GM23338 (cell line): ENCODE measurements around the gene NCS1. TPM values are rescaled to one million over a fixed set of nuclear protein-coding genes. Genes with fewer than 3 reads are reported as not detected.

ENCODE experiments used
- ATAC-seq: fragments of 200-7000 bp; cut with Tn5 transposase; 3 replicates; pipeline ENCODE4 v1.9.1; 2020
- DNase-seq: peaks from one replicate; pipeline ENCODE4 v3.0.0-alpha.2; 2015; ENCODE audit warnings: low spot score
- H2AFZ ChIP-seq: fragments of 200-600 bp; sonication (generic); 2 replicates; pipeline ENCODE4 v1.8.0; 2016; ENCODE audit warnings: antibody characterized with exemption, mild to moderate bottlenecking, moderate library complexity
- H3F3A ChIP-seq: fragments of 200-600 bp; sonication (generic); replicated peaks from 2 replicates; pipeline ENCODE4 v1.8.0; 2017; ENCODE audit warnings: antibody characterized with exemption, mixed run types, low read depth
- H3K27ac ChIP-seq: fragments of 200-600 bp; sonication (generic); 2 replicates; pipeline ENCODE4 v1.6.1; 2016; ENCODE audit warnings: low read depth
- H3K27me3 ChIP-seq: fragments of 200-600 bp; sonication (generic); 2 replicates; pipeline ENCODE4 v1.8.0; 2016; ENCODE audit warnings: mild to moderate bottlenecking, mixed run types, moderate library complexity; ENCODE audit not compliant: insufficient read depth
- H3K36me3 ChIP-seq: fragments of 200-600 bp; sonication (generic); 2 replicates; pipeline ENCODE4 v1.8.0; 2016; ENCODE audit warnings: mild to moderate bottlenecking; ENCODE audit not compliant: insufficient read depth
- H3K4me1 ChIP-seq: fragments of 200-600 bp; sonication (generic); 2 replicates; pipeline ENCODE4 v1.8.0; 2016; ENCODE audit warnings: mild to moderate bottlenecking, moderate library complexity; ENCODE audit not compliant: insufficient read depth
- H3K4me2 ChIP-seq: fragments of 200-600 bp; sonication (generic); 2 replicates; pipeline ENCODE4 v1.7.1; 2017; ENCODE audit warnings: mixed run types
- H3K4me3 ChIP-seq: fragments of 200-600 bp; sonication (generic); 2 replicates; pipeline ENCODE4 v1.6.1; 2016; ENCODE audit warnings: mixed run types
- H3K79me2 ChIP-seq: fragments of 200-600 bp; sonication (generic); replicated peaks from 2 replicates; pipeline ENCODE4 v1.8.0; 2017; ENCODE audit warnings: mild to moderate bottlenecking; ENCODE audit not compliant: insufficient read depth
- H3K9me2 ChIP-seq: fragments of 200-600 bp; sonication (generic); 2 replicates; pipeline ENCODE4 v1.8.0; 2017; ENCODE audit not compliant: insufficient read depth
- H4K20me1 ChIP-seq: fragments of 200-600 bp; sonication (generic); replicated peaks from 2 replicates; pipeline ENCODE4 v1.8.0; 2017; ENCODE audit warnings: mild to moderate bottlenecking; ENCODE audit not compliant: insufficient read depth
- H3K27ac Mint-ChIP-seq: 2 replicates; pipeline ENCODE4 v1.8.0; 2020; ENCODE audit warnings: inconsistent platforms, mild to moderate bottlenecking, moderate library complexity, mixed read lengths
- H3K27me3 Mint-ChIP-seq: 3 replicates; pipeline ENCODE4 v1.8.0; 2022; ENCODE audit warnings: low read depth, mild to moderate bottlenecking, moderate library complexity, mixed read lengths, inconsistent platforms; ENCODE audit not compliant: insufficient read depth, poor library complexity
- H3K36me3 Mint-ChIP-seq: 3 replicates; pipeline ENCODE4 v1.8.0; 2021; ENCODE audit warnings: low read depth, mild to moderate bottlenecking, inconsistent platforms, moderate library complexity, mixed read lengths
- H3K4me1 Mint-ChIP-seq: 3 replicates; pipeline ENCODE4 v1.8.0; 2020; ENCODE audit warnings: mild to moderate bottlenecking, inconsistent platforms, mixed read lengths
- H3K4me3 Mint-ChIP-seq: 3 replicates; pipeline ENCODE4 v1.8.0; 2021; ENCODE audit warnings: moderate library complexity, mild to moderate bottlenecking, inconsistent platforms, mixed read lengths
- H3K9me3 Mint-ChIP-seq: 3 replicates; pipeline ENCODE4 v1.8.0; 2020; ENCODE audit warnings: moderate library complexity, mild to moderate bottlenecking, inconsistent platforms, mixed read lengths
- CREB1 ChIP-seq: fragments of 250-450 bp; sonication (Bioruptor Pico); IDR thresholded peaks from 2 replicates; pipeline ENCODE4 v1.5.0; 2020; ENCODE audit warnings: low read depth, mild to moderate bottlenecking, moderate library complexity
- EZH2 ChIP-seq: fragments of 200-600 bp; sonication (generic); IDR thresholded peaks from one replicate; pipeline ENCODE4 v1.8.0; 2017; ENCODE audit warnings: antibody characterized with exemption, mild to moderate bottlenecking, low read depth; ENCODE audit not compliant: unreplicated experiment
- EZH2phosphoT487 ChIP-seq: fragments of 200-600 bp; sonication (generic); IDR thresholded peaks from one replicate; pipeline ENCODE4 v1.8.1; 2018; ENCODE audit warnings: antibody characterized with exemption; ENCODE audit not compliant: unreplicated experiment
- JUNB ChIP-seq: IDR thresholded peaks from one replicate; pipeline ENCODE4 v1.6.1; 2016; ENCODE audit warnings: antibody characterized with exemption; ENCODE audit not compliant: unreplicated experiment
- NANOG ChIP-seq: IDR thresholded peaks from 2 replicates; pipeline ENCODE4 v1.6.1; 2016; ENCODE audit warnings: antibody characterized with exemption, borderline replicate concordance
- POLR2AphosphoS5 ChIP-seq: IDR thresholded peaks from 2 replicates; pipeline ENCODE4 v1.6.1; 2016; ENCODE audit warnings: antibody characterized with exemption, low read depth
- REST ChIP-seq: IDR thresholded peaks from one replicate; pipeline ENCODE4 v1.6.1; 2018; ENCODE audit warnings: antibody characterized with exemption; ENCODE audit not compliant: unreplicated experiment
- STAT1 ChIP-seq: IDR thresholded peaks from one replicate; pipeline ENCODE4 v1.6.1; 2016; ENCODE audit warnings: antibody characterized with exemption; ENCODE audit not compliant: unreplicated experiment
- ZNF114 ChIP-seq: fragments of 250-450 bp; sonication (Bioruptor Pico); IDR thresholded peaks from 2 replicates; pipeline ENCODE4 v1.5.0; 2020; ENCODE audit warnings: mild to moderate bottlenecking, moderate library complexity
- ZNF331 ChIP-seq: fragments of 250-450 bp; sonication (Bioruptor Pico); IDR thresholded peaks from 2 replicates; pipeline ENCODE4 v1.5.0; 2020; ENCODE audit warnings: low read depth, mild to moderate bottlenecking, moderate library complexity
- polyA plus RNA-seq: library from polyadenylated mRNA; unstranded; fragments of >200 nt; fragmentation: Nextera tagmentation; extraction: Ambion mirVana; gene quantifications from 2 replicates; pipeline ENCODE4 v1.2.1, GENCODE V29; 2016
- total RNA-seq: library from RNA; depleted of rRNA; stranded (reverse); fragments of >200 nt; shearing (Covaris generic); gene quantifications from 2 replicates; pipeline ENCODE4 v1.2.3, GENCODE V29; 2014
- TF ChIP-seq, protein P1 (sequence below): IDR thresholded peaks from 2 replicates; pipeline ENCODE4 v1.6.1; 2016; ENCODE audit warnings: antibody characterized with exemption
- TF ChIP-seq, protein P2 (sequence below), 2 experiments: fragments of 200-600 bp in 1 of 2; sonication (generic) in 1 of 2; conservative IDR thresholded peaks; 2 replicates each; pipeline versions ENCODE4 v1.5.1 to v1.6.1; 2016 to 2017; ENCODE audit warnings: antibody characterized with exemption in 2 of 2, low read depth in 2 of 2, mild to moderate bottlenecking in 2 of 2, moderate library complexity in 1 of 2

NCS1 gene
- total and polyA plus RNA-seq, 2 experiments from 2014 or later, result 8.2 to 34.3 TPM

DNA sequence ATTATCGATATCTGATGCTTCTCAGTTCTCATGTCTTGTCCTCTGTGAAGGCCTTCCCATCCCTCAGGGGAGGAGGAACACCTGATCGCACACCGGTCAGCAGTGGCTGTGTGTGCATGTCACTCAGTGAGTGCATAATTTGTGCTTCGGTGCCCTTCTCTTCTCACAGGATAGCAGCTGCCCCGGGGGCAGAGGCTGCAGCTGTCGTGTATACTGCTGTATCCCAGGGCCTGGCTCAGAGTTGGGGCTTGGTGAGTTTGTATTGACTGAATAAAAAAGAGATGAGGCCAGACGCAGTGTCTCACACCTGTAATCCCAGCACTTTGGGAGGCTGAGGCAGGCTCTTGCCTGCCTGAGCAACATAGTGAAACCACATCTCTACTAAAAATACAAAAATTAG lies 49.7 kb upstream of the NCS1 start (continued):
- TF ChIP-seq REST, result no peak
- TF ChIP-seq, protein P1, sequence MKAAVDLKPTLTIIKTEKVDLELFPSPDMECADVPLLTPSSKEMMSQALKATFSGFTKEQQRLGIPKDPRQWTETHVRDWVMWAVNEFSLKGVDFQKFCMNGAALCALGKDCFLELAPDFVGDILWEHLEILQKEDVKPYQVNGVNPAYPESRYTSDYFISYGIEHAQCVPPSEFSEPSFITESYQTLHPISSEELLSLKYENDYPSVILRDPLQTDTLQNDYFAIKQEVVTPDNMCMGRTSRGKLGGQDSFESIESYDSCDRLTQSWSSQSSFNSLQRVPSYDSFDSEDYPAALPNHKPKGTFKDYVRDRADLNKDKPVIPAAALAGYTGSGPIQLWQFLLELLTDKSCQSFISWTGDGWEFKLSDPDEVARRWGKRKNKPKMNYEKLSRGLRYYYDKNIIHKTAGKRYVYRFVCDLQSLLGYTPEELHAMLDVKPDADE, result no peak
- TF ChIP-seq NANOG, result no peak
- TF ChIP-seq STAT1, result no peak
- TF ChIP-seq, protein P2, sequence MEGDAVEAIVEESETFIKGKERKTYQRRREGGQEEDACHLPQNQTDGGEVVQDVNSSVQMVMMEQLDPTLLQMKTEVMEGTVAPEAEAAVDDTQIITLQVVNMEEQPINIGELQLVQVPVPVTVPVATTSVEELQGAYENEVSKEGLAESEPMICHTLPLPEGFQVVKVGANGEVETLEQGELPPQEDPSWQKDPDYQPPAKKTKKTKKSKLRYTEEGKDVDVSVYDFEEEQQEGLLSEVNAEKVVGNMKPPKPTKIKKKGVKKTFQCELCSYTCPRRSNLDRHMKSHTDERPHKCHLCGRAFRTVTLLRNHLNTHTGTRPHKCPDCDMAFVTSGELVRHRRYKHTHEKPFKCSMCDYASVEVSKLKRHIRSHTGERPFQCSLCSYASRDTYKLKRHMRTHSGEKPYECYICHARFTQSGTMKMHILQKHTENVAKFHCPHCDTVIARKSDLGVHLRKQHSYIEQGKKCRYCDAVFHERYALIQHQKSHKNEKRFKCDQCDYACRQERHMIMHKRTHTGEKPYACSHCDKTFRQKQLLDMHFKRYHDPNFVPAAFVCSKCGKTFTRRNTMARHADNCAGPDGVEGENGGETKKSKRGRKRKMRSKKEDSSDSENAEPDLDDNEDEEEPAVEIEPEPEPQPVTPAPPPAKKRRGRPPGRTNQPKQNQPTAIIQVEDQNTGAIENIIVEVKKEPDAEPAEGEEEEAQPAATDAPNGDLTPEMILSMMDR (conservative IDR thresholded peaks at IDR 0.05; ENCODE audit: low read depth in 2 of 2), result no peak
- no peak for TF ChIP-seq POLR2AphosphoS5

DNA sequence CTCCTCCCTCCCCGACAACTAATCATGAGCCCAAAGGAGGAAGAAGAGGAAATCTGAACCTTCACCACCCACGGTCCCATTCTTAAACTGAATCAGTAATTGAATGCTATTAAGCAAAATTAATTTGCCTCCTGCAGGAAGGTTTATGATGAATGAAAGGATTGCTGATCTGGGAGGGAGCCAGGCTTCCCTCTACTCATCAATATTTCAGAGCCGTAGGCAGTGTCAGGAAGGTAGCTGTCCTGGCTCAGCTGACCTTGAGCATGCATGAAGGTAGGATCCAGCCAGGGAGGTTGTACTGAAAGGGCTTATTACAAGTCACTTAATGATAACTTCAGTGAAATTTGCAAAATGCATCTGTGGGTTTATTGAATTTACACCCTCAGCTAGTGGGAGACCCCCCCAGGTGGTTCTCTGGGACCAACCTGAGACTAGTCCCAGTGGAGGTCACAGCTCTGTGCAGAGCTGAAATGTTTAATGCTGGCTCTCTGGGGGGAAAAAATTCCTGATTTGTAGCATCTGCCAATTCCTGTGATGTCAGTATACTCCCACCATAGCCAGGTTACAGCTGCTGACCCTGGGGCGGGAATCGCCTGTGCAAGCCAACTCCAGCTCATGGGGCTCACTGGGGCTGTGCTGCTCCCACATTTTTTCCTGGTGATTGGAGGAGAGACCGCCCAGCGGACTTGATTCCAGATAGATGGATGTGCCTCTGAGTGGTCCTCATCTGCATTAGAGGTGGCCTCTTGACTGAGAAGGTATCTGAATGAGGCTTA lies 47.9 kb upstream of the NCS1 start:
- Histone ChIP-seq H3K36me3 (peaks cover 11% of the 10 kb centered on the region; the same call in 1 of the 2 replicates), H3K4me2 (no peak overlapping the region), H4K20me1 (no peaks in the 10 kb centered on the region; the same call in 1 of the 2 replicates), H3F3A (0 out of 2 replicates have a peak, but pooled peaks cover 5% of the 10 kb centered on the region), H3K27ac (0 out of 2 replicates have a peak overlapping the region, but pooled peaks have one; percentile 78), H3K4me1 (no peaks in the 10 kb centered on the region; the same call in 1 of the 2 replicates), H3K4me3 (no peak overlapping the region), H3K9me2 (no peaks in the 10 kb centered on the region), H2AFZ (no peak overlapping the region), H3K79me2 (no peaks in the 10 kb centered on the region), H3K27me3 (no peaks in the 10 kb centered on the region)
- Mint-ChIP-seq H3K27me3 (peaks cover 7% of the 10 kb centered on the region), H3K36me3 (peaks cover 11% of the 10 kb centered on the region), H3K4me3 (no peak overlapping the region), H3K4me1 (peaks cover 27% of the 10 kb centered on the region), H3K27ac (peak overlapping the region; percentile 52; the same call in 1 of the 2 replicates), H3K9me3 (no peaks in the 10 kb centered on the region)
- no peak for DNase-seq
- no peak for ATAC-seq
- no peak for TF ChIP-seq NANOG
- TF ChIP-seq POLR2AphosphoS5, result no peak
- TF ChIP-seq REST, result no peak
- TF ChIP-seq ZNF331 (CRISPR knock-in tag), result no peak
- no peak for TF ChIP-seq ZNF114 (CRISPR knock-in tag)
- no peak for TF ChIP-seq JUNB
- no peak for TF ChIP-seq EZH2
- no peak for TF ChIP-seq STAT1
- TF ChIP-seq, protein P1, result no peak
- TF ChIP-seq, protein P2 (conservative IDR thresholded peaks at IDR 0.05; ENCODE audit: low read depth in 2 of 2), result no peak
- TF ChIP-seq EZH2phosphoT487, result no peak
- no peak for TF ChIP-seq CREB1
